Omental fat pad (tissue), 4 donors: ENCODE measurements around the gene NEUROD4. TPM values are rescaled to one million over a fixed set of nuclear protein-coding genes. Genes with fewer than 3 reads are reported as not detected.
"Not testable (repeated sequence)": the region's sequence is repeated elsewhere in the genome, so short reads cannot be mapped to it uniquely, and the experiment has no call there.

Source experiments
- ATAC-seq: fragments of 150-250 bp; one replicate; pipeline ENCODE4 v1.9.1; 2016; ENCODE audit warnings: mild to moderate bottlenecking, moderate library complexity; ENCODE audit not compliant: low FRiP score
- DNase-seq: peaks from one replicate; pipeline ENCODE4 v3.0.0-alpha.2; 2019; ENCODE audit warnings: low spot score
- total RNA-seq, 4 donors: library from RNA; depleted of rRNA; stranded (reverse); fragments of >200 nt; gene quantifications; one replicate each; pipeline ENCODE4 v1.1.0, GENCODE V29; 2016
- TF ChIP-seq, protein P1 (sequence below), 3 donors: fragments of 450-650 bp; IDR thresholded peaks; one replicate each; pipeline ENCODE4 v1.5.1; 2016 to 2017; ENCODE audit warnings: antibody characterized with exemption in 3 of 3, mild to moderate bottlenecking in 3 of 3, moderate library complexity in 2 of 3

Gene NEUROD4
- total RNA-seq, 4 donors from 2014 or later: not detected

DNA sequence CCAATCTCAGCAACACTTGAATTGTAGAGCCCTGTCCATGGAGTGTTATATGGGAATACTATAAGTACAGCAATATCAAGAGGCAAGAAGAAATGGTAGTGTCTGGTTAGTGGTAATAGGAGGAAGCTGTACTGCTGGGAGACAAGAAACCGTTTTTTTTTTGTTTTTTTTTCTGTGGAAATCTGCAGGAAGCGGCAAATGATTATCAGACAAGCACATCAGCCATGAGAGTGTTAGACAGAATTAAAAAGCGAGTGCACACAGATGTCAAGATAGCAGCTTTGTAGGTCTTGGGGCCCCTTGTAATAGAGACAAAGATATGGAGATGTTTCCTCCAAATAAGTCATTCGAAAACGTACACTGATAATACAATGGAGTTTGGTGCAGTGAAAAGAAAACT is 41.9 kb upstream of the NEUROD4 start:
- no peak for DNase-seq
- TF ChIP-seq, protein P1, sequence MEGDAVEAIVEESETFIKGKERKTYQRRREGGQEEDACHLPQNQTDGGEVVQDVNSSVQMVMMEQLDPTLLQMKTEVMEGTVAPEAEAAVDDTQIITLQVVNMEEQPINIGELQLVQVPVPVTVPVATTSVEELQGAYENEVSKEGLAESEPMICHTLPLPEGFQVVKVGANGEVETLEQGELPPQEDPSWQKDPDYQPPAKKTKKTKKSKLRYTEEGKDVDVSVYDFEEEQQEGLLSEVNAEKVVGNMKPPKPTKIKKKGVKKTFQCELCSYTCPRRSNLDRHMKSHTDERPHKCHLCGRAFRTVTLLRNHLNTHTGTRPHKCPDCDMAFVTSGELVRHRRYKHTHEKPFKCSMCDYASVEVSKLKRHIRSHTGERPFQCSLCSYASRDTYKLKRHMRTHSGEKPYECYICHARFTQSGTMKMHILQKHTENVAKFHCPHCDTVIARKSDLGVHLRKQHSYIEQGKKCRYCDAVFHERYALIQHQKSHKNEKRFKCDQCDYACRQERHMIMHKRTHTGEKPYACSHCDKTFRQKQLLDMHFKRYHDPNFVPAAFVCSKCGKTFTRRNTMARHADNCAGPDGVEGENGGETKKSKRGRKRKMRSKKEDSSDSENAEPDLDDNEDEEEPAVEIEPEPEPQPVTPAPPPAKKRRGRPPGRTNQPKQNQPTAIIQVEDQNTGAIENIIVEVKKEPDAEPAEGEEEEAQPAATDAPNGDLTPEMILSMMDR (IDR thresholded peaks at IDR 0.05): no peak
- ATAC-seq: no peak

GRCh38 chr12:54980341-54980740 is 39.4 kb upstream of the NEUROD4 start:
- TF ChIP-seq, protein P1 (IDR thresholded peaks at IDR 0.05): no peak
- ATAC-seq: no peak
- DNase-seq: no peak

- no peak for ATAC-seq
These were observed 38.0 kb upstream of the NEUROD4 start for GRCh38 chr12:54981796-54982195.

DNA sequence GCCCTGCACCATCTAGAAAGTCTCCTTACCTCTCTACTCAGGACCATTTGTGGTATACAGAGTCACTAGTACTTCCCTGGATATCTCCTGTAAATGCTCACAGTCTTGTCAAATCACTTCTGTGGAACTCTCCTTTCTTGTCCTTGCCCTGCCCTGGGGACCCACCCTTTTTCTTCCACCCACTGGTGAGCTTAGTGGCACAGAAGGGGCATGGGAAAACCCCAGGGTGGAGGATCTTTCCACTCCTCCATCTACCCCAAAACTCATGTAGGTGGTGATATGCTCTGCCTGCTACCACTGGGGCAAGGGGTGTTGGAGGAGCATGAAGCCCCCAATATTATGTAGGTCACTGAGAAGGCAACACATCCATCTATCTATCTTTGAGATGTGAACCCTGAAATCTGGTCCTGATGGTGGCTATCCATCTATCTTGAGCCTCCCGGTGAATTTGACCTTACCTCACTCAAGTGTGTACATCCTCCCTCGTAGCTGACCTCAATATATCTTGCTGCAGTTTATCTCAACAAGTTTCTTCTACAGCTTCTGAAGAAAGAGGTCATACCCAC is 36.2 kb upstream of the NEUROD4 start:
- TF ChIP-seq, protein P1 (IDR thresholded peaks at IDR 0.05): no peak
- DNase-seq: no peak
- no peak for ATAC-seq

More at GRCh38 chr12:54981796-54982195, 38.0 kb upstream of the NEUROD4 start:
- TF ChIP-seq, protein P1 (IDR thresholded peaks at IDR 0.05): no peak
- no peak for DNase-seq

DNA sequence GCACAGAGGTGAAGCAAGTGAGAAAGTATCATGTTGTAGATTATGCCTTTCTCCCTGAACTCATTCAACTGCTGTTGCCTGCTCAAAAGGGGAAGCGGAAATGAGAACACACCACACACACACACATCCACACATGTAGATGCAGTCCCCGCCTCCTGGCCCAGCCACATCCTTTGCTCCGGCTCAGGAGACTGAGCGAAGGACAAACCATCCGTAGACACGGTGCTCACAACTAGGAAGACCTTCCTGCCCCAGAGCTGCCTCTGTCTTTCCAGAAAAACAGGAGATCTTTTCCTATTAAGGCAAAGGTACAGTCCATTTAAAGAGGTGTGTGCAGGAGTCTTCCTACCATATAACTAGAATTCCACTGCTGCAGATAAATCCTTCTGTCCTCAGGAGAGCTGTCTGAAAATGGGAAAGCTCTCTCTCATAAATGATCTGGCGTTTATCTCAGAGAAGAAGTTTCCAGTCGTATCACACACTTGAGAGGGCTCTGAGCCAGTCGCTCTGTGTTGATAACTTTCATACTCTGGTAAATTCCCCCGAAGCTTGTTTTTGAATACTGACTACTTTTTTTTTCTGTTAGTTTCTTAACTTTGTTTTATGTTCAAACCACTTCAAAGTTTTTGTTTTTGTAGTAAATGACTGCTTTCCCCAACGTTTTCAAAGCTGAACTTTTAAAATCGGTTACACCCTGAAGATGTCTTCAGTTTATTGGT is 35.0 kb upstream of the NEUROD4 start, which contains the start of gene TESPA1:
TSS of gene TESPA1 (minus strand) at position 105 of the 719 bp plus-strand sequence. CDS start 10,200 bp downstream, outside the sequence.
- TF ChIP-seq, protein P1 (IDR thresholded peaks at IDR 0.05): no peak
- no peak for DNase-seq
- ATAC-seq: no peak

DNA sequence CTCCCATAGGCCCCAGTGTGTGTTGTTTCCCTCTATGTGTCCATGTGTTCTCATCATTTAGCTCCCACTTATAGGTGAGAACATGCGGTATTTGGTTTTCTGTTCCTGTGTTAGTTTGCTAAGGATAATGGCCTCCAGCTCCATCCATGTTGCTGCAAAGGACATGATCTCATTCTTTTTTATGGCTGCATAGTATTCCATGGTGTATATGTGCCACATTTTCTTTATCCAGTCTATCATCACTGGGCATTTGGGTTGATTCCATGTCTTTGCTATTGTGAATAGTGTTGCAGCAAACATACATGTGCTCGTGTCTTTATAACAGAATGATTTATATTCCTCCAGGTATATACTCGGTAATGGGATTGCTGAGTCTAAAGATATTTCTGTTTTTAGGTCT is 33.0 kb upstream of the NEUROD4 start:
- not testable (repeated sequence) for ATAC-seq, DNase-seq

GRCh38 chr12:54987611-54988231 is 32.1 kb upstream of the NEUROD4 start:
- no peak for ATAC-seq
- no peak for DNase-seq
- TF ChIP-seq, protein P1 (IDR thresholded peaks at IDR 0.05): no peak
